GM13977 (cell line): ENCODE measurements around the gene ALB.

Source experiments
- DNase-seq: peaks from one replicate; pipeline ENCODE4 v3.0.0; 2012; ENCODE audit warnings: low spot score
- in situ Hi-C: fragments of 300-500 bp; cut with MboI; formaldehyde crosslinking; loops from one replicate; pipeline ENCODE4 v1.12.0; 2022; ENCODE audit warnings: low sequenced_read_pairs, low pct_unique_long_range_greater_than_20kb, mixed read lengths, inconsistent platforms; ENCODE audit not compliant: unreplicated experiment
- TF ChIP-seq, protein P1 (sequence below): IDR thresholded peaks from 2 replicates; pipeline ENCODE4 v1.5.1; 2012; ENCODE audit warnings: mild to moderate bottlenecking, control low read depth; ENCODE audit not compliant: insufficient read depth; ENCODE audit errors: extremely low read depth, missing control alignments

ALB gene

DNA sequence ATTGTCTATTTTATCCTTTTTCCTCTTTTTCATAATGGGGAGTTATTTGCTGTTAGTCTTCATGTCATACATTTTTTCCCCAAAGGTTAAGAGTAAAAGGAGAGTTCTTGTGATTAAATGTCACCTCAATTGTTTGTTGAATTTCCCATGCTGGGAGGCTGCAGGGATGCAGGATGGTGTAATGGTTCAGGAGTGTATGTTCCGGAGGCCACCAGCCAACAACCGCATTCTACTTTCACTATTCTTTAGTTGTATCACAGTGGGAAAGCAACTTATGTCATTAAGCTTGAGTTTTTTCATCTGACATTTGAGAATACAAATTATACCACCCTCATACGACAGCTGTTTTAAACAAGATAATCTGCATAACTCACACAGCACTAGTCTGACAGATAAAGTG is 47.3 kb downstream of the ALB start:
- DNase-seq: no peak
- TF ChIP-seq, protein P1, sequence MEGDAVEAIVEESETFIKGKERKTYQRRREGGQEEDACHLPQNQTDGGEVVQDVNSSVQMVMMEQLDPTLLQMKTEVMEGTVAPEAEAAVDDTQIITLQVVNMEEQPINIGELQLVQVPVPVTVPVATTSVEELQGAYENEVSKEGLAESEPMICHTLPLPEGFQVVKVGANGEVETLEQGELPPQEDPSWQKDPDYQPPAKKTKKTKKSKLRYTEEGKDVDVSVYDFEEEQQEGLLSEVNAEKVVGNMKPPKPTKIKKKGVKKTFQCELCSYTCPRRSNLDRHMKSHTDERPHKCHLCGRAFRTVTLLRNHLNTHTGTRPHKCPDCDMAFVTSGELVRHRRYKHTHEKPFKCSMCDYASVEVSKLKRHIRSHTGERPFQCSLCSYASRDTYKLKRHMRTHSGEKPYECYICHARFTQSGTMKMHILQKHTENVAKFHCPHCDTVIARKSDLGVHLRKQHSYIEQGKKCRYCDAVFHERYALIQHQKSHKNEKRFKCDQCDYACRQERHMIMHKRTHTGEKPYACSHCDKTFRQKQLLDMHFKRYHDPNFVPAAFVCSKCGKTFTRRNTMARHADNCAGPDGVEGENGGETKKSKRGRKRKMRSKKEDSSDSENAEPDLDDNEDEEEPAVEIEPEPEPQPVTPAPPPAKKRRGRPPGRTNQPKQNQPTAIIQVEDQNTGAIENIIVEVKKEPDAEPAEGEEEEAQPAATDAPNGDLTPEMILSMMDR: no peak
- in situ Hi-C loops: no loop called here

DNA sequence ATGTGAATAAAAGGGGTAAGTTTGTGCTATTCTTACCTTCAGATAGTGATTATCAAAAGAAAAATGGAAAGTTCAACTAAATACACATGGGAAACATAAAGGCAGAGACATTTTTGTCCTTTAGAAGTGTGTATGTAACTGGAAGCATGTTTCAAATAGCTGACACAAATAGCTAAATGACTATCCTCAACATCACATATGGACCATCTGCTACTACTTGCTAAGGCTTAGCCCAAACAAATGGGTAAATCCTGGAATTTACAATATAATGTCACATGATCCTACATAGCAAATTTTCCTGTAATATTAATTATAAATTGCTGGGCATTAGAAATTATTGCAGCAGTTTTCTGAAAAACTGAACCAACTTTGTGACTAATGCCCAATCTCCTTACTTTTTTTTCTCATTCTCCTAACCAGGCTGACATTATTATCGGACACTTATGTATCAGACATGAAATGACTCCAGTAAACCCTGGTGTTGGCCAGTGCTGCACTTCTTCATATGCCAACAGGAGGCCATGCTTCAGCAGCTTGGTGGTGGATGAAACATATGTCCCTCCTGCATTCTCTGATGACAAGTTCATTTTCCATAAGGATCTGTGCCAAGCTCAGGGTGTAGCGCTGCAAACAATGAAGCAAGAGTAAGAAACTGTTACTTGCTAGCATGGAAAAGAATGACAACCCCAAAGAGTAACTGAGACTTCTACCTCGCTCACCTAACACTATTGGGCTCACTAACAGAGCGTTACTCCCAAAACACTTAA is 48.1 kb downstream of the ALB start:
- DNase-seq: no peak
- TF ChIP-seq, protein P1: no peak
- in situ Hi-C loops: no loop called here

DNA sequence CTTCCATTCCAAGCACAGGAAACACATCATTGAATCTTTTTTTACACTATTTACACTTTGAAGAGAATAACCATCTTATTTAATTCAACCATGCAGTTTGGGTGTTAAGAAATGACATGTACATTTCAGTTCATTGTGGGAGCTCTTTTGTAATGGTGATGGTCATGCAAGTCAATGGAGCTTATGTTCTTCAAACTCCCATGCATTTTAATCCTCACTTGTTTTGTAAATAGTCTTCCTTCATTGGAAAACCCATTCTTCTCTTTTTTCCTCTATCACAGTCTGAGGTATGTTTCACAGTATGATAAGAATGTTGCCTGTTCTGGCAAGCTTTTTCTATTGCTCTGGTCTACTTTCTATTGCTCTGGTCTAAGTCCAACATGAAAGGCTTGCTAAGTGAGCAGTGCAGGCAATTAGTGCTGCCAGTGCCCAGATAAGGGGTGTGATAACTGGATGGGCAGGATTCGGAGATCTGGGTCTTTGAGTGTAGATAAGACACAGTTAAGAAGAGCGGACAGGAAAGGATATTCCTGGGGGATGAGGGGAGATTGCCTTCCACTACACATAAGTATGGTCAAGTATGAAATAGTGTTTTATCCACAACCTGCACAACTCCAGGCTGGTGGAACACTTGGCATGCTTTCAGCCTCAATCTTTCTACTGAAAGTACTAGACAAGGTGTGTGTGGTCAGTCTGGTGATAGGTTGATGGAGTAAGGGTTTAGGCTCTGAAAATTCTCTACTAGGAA is 49.0 kb downstream of the ALB start:
- TF ChIP-seq, protein P1: no peak
- in situ Hi-C loops: no loop called here
- no peak for DNase-seq

DNA sequence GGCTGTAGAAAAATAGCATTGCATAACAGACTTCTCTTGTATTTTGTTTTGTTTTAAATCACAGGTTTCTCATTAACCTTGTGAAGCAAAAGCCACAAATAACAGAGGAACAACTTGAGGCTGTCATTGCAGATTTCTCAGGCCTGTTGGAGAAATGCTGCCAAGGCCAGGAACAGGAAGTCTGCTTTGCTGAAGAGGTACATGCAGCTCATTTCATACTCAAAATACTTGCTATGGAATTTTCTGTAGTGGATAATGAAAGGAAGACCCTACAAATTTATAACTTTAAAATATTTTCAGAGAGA is 49.6 kb downstream of the ALB start:
- TF ChIP-seq, protein P1: no peak
- no peak for DNase-seq
- in situ Hi-C loops: no loop called here

DNA sequence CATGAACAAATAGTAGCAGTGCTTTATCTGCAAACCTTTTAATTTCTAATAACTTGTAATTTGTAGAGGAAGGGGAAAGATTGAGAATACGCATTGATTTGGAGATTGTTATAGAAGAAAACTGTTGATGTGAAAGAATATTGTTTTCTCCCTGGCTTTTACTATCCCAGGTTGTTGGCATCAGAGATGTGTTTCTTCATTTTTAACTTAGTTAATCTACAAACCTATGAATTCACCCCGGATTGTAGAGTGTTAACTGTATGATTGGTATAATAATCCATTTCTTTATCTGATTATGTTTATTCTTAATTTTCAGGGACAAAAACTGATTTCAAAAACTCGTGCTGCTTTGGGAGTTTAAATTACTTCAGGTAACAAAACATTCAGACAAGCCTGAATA is 50.8 kb downstream of the ALB start:
- in situ Hi-C loops: no loop called here
- TF ChIP-seq, protein P1: no peak
- DNase-seq: no peak

DNA sequence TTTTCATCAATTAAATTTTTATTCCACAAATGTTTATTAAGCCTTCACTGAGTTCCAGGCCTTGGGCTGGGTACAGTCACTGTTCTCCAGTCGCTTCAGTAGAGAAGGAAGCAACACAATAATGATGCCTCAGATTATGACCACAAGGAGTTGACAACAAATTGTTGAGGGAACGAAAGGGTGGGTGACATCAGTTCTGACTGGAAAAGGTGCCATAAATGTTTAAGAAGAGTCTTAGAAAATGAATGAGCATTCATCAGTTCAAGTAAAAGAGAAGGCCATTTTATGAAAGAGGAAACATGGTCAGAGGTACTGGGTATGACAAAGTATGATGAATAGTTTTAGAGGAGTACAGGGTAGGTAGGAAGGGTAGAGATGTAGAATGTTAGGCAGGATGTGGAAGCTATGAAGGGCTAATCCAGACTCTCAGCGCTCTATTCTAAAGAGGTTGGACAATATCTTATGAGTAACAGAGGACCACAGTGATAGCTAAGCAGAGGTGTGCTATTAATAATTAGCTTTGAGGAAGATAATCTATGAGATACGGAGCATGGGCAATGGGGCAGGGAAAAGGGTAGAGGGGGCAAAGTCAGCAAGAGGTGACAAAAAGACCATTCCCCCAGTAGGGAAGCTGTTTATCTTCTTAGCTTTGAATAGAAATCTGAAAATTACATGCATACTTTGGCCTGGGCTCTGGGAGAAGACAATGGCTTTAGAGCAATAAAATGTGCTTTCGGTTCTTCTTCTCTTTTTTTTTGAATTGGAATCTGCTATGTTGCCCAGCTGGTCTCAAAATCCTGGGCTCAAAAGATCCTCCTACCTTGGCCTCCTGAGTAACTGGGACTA is 52.3 kb downstream of the ALB start:
- TF ChIP-seq, protein P1: no peak
- DNase-seq: no peak
- in situ Hi-C loops: no loop called here
